ENCODE measurements around the gene KCNJ11.

DNA sequence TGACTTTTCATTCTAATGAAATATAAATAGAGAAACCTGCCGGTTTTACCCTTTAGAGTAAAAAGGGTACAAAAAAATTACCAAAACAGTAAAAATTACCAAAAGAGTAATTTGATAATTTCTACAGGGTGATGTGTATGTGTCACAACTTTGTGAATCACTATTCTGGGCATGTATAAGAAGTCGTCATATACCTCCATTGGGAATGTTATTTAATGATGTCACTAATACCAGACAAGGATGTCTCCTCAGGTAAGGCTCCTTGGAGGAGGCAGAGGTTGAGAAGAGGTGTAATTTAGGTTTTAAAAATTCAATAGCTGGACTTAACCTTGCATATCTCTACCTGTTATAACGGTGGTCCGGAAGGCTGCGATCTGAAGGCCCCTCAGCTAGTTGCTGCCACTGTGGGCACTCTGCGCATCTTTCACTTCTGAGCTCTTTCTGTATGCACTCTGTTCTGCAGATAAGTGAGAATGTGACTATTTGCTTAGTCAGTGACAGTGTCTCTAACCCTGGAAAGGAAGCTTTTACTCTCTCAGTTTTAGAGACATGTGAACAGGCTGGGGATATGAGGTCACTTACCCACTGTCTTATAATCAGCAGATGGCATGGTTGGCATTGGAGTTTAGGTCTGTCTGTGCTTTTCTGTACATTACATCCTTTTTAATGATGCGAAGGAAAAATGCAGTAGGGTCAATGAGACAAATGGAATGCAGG lies 37.8 kb downstream of the KCNJ11 start:
- no peak for TF ChIP-seq SRF (IDR thresholded peaks at IDR 0.05; ENCODE audit: low read depth in 2 of 2, low read length in 2 of 2)
- TF ChIP-seq SUPT20H (IDR thresholded peaks at IDR 0.05; ENCODE audit: borderline replicate concordance, control insufficient read depth, low read depth, low read length) = no peak
- TF ChIP-seq, protein P1, sequence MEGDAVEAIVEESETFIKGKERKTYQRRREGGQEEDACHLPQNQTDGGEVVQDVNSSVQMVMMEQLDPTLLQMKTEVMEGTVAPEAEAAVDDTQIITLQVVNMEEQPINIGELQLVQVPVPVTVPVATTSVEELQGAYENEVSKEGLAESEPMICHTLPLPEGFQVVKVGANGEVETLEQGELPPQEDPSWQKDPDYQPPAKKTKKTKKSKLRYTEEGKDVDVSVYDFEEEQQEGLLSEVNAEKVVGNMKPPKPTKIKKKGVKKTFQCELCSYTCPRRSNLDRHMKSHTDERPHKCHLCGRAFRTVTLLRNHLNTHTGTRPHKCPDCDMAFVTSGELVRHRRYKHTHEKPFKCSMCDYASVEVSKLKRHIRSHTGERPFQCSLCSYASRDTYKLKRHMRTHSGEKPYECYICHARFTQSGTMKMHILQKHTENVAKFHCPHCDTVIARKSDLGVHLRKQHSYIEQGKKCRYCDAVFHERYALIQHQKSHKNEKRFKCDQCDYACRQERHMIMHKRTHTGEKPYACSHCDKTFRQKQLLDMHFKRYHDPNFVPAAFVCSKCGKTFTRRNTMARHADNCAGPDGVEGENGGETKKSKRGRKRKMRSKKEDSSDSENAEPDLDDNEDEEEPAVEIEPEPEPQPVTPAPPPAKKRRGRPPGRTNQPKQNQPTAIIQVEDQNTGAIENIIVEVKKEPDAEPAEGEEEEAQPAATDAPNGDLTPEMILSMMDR (IDR thresholded peaks at IDR 0.05 in 2 of 3, conservative IDR thresholded peaks at IDR 0.05 in 1 of 3; ENCODE audit: control insufficient read depth in 2 of 3, extremely low read depth in 1 of 3, insufficient read depth in 1 of 3, low read depth in 3 of 3, low read length in 3 of 3) = no peak
- no peak for TF ChIP-seq GABPA (IDR thresholded peaks at IDR 0.05; ENCODE audit: low read depth)
- no peak for TF ChIP-seq RFX5 (IDR thresholded peaks at IDR 0.05; ENCODE audit: low read depth, low read length)
- TF ChIP-seq POLR2AphosphoS2 (IDR thresholded peaks at IDR 0.05; ENCODE audit: low read depth, low read length) = no peak
- no peak for TF ChIP-seq EZH2 (IDR thresholded peaks at IDR 0.05; ENCODE audit: borderline replicate concordance, control insufficient read depth, low read depth, low read length)
- TF ChIP-seq YY1 (IDR thresholded peaks at IDR 0.05; ENCODE audit: low read depth, low read length) = no peak
- TF ChIP-seq POLR2A (IDR thresholded peaks at IDR 0.05; ENCODE audit: low read depth, low read length) = no peak
